Stimulated activated naive CD8-positive, alpha-beta T cell treated with anti-CD3 and anti-CD28 coated beads, Interleukin-15, Interleukin-2, amounts not matched to agents 100 ng/mL and 50 ng/mL, for 24 hours (primary cell): ENCODE measurements around the gene TACC3.

ENCODE experiments used
- H3K27ac Mint-ChIP-seq: one replicate; pipeline ENCODE4 v1.8.0; 2021; ENCODE audit warnings: mild to moderate bottlenecking, mixed read lengths
- H3K27me3 Mint-ChIP-seq: one replicate; pipeline ENCODE4 v1.8.0; 2021; ENCODE audit warnings: mixed read lengths
- H3K36me3 Mint-ChIP-seq: one replicate; pipeline ENCODE4 v1.8.0; 2021; ENCODE audit warnings: low read depth, mixed read lengths
- H3K4me1 Mint-ChIP-seq: one replicate; pipeline ENCODE4 v1.8.0; 2021; ENCODE audit warnings: low read depth, mixed read lengths
- H3K4me3 Mint-ChIP-seq: one replicate; pipeline ENCODE4 v1.8.0; 2021; ENCODE audit warnings: mild to moderate bottlenecking, mixed read lengths
- H3K9me3 Mint-ChIP-seq: one replicate; pipeline ENCODE4 v1.8.0; 2021; ENCODE audit warnings: mixed read lengths

Gene TACC3

GRCh38 chr4:1787411-1788077 is 66.2 kb downstream of the TACC3 start:
- Mint-ChIP-seq H3K27ac (no peak overlapping the region), H3K4me1 (no peaks in the 10 kb centered on the region), H3K9me3 (no peaks in the 10 kb centered on the region), H3K27me3 (peaks cover 12% of the 10 kb centered on the region), H3K4me3 (no peak overlapping the region), H3K36me3 (no peaks in the 10 kb centered on the region)

- Mint-ChIP-seq H3K4me3 (no peak overlapping the region), H3K9me3 (no peaks in the 10 kb centered on the region), H3K4me1 (no peaks in the 10 kb centered on the region), H3K36me3 (no peaks in the 10 kb centered on the region), H3K27ac (no peak overlapping the region), H3K27me3 (peaks cover 12% of the 10 kb centered on the region)
Observed at GRCh38 chr4:1788254-1788973, 67.1 kb downstream of the TACC3 start.

GRCh38 chr4:1789552-1789951 is 68.2 kb downstream of the TACC3 start:
- no peak overlapping the region for H3K27ac Mint-ChIP-seq
- H3K4me1 Mint-ChIP-seq = no peaks in the 10 kb centered on the region
- peaks cover 12% of the 10 kb centered on the region for H3K27me3 Mint-ChIP-seq
- H3K36me3 Mint-ChIP-seq = no peaks in the 10 kb centered on the region
- H3K9me3 Mint-ChIP-seq = no peaks in the 10 kb centered on the region
- H3K4me3 Mint-ChIP-seq = no peak overlapping the region

- Mint-ChIP-seq H3K27me3 (peaks cover 12% of the 10 kb centered on the region), H3K9me3 (no peaks in the 10 kb centered on the region), H3K36me3 (no peaks in the 10 kb centered on the region), H3K27ac (no peak overlapping the region), H3K4me1 (no peaks in the 10 kb centered on the region), H3K4me3 (no peak overlapping the region)
Observed at GRCh38 chr4:1790005-1790404, 68.7 kb downstream of the TACC3 start.

DNA sequence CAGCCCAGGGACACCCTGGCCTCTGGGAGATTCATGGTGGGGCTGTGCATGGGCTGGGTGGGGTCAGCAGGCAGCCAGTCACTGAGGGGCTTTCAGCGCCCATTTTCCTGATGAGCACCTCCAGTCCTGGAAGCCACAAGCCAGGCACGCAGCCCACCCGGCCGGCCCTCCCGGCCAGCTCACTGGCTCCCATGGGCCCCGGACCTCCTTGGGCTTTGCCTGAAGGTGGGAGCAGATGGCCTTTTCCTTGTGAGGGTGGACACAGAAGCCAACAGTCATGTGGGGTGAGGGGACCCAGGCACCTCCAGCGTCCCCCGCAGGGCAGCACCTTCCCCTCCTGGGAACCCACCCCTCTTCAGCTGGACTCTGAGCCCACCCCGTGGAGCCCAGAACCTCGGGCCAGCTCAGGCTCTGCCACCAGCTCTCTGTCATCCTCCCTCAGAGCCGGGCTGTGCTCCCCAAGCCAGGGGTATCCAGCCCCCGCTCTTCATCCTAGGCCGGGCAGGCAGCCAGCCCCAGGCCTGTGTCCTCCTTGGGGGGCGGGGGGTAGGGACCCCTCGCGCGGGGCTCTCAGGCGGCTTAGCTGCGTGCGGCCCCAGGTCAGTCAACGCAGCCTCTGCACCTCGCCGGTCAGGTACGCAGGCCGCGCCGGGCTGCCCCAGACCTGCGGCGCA is 71.0 kb downstream of the TACC3 start:
- no peak overlapping the region for H3K27ac Mint-ChIP-seq
- H3K4me1 Mint-ChIP-seq = no peaks in the 10 kb centered on the region
- peaks cover 23% of the 10 kb centered on the region for H3K27me3 Mint-ChIP-seq
- no peaks in the 10 kb centered on the region for H3K36me3 Mint-ChIP-seq
- no peak overlapping the region for H3K4me3 Mint-ChIP-seq
- no peaks in the 10 kb centered on the region for H3K9me3 Mint-ChIP-seq

DNA sequence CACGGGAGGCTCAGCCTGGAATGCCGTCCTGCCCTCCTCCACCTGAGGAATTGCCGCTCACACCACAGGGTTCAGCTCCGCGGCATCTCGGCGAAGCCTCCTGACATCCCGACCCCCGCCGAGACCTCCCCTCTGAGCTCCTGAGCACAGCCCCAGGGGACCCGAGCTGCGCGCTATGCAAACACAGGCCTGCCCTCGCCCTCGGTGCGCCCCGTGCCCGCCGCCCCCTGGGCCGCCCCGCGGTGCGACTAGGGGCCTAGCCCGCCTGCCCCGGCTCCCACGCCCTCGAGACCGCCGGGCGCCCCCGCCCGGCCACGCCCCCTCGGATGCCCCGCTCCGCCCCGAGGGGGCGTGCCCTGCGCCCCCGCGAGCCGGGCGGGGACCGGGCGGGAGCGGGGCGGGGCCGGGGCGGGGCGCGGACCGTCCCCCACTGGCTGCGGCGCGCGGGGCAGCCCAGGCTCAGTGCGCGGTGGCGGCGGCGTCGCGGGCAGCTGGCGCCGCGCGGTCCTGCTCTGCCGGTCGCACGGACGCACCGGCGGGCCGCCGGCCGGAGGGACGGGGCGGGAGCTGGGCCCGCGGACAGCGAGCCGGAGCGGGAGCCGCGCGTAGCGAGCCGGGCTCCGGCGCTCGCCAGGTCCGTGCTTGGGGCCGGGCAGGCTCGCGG is 71.6 kb downstream of the TACC3 start, which contains the start of gene FGFR3:
Gene FGFR3, plus strand, starts transcription at position 462 of the 664 bp plus-strand sequence. CDS start 642 bp downstream, outside the sequence.
- Mint-ChIP-seq H3K4me1 (no peaks in the 10 kb centered on the region), H3K27me3 (peaks cover 23% of the 10 kb centered on the region), H3K9me3 (no peaks in the 10 kb centered on the region), H3K36me3 (no peaks in the 10 kb centered on the region), H3K4me3 (no peak within 1 kb of the TSS), H3K27ac (no peak within 1 kb of the TSS)

- Mint-ChIP-seq H3K4me3 (no peak overlapping the region), H3K27me3 (peaks cover 23% of the 10 kb centered on the region), H3K4me1 (no peaks in the 10 kb centered on the region), H3K36me3 (no peaks in the 10 kb centered on the region), H3K9me3 (no peaks in the 10 kb centered on the region), H3K27ac (no peak overlapping the region)
Observed at GRCh38 chr4:1793496-1793840, 72.1 kb downstream of the TACC3 start.

DNA sequence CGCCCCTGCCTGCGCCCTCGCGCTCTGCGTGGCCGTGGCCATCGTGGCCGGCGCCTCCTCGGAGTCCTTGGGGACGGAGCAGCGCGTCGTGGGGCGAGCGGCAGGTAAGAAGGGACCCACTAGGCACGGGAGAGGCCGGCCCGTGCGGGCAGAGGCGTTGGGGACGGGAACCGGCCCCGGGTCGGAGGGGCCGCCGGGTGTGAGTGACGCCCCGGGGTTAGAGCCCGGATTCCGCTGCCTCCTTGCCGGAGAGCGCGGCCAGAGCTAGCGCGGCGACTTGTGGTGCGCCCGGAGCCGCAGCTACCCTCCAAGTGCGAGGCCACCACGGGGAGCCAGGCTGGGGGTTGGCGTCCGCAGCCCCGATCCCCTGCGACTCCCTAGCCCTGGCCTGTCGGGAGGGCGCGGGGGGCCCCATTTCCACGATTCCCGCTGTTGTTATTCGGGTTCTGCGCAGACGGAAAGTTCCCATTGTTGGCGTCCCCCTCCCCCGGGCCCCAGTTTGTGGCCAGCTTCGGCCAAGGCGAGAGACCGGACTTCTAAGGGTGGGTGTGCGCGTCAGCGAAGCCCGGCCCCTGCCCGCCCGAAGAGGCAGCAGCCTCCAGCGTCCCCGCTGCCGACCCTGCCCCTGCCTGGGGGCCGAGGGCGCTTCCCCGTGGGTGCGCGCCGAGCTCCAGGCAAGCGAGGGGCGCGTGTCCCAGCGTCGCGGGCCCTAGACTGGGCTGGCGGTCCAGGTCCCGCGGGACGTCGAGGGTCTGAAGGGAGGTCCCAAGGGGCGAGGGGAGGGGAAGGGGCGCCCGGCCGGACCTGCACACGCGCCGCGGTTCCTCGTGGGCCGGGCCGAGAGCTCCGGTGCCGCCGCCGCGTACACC is 72.9 kb downstream of the TACC3 start:
- Mint-ChIP-seq H3K9me3 (no peaks in the 10 kb centered on the region), H3K27me3 (peaks cover 23% of the 10 kb centered on the region), H3K27ac (no peak overlapping the region), H3K36me3 (no peaks in the 10 kb centered on the region), H3K4me3 (no peak overlapping the region), H3K4me1 (no peaks in the 10 kb centered on the region)
